ENCODE measurements around the gene SCAMP4.
"Not testable (repeated sequence)": the region's sequence is repeated elsewhere in the genome, so short reads cannot be mapped to it uniquely, and the experiment has no call there.

Gene SCAMP4

GRCh38 chr19:1866693-1867348 is 38.4 kb upstream of the SCAMP4 start:
- no peak for DNase-seq (ENCODE audit: low read depth in 3 of 3)

DNA sequence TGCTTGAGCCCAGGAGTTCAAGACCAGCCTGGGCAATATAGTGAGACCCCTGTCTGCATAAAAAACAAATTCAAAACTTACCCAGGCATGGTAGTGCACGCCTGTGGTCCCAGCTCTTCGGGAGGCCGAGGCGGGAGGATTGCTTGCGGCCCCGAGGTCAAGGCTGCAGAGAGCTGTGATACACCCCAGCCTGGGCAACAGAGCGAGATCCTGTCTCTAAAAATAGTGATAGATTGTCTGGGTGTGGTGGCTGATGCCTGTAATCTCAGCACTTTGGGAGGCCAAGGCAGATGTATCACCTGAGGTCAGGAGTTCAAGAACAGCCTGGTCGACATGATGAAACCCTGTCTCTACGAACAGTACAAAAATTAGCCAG is 37.9 kb upstream of the SCAMP4 start:
- DNase-seq (ENCODE audit: low read depth in 3 of 3) = no peak

- DNase-seq (ENCODE audit: low read depth in 3 of 3) = no peak
Measured at GRCh38 chr19:1868971-1869370, 36.2 kb upstream of the SCAMP4 start.

GRCh38 chr19:1871140-1871597 is 34.0 kb upstream of the SCAMP4 start:
- DNase-seq (ENCODE audit: low read depth in 3 of 3) = no peak

DNA sequence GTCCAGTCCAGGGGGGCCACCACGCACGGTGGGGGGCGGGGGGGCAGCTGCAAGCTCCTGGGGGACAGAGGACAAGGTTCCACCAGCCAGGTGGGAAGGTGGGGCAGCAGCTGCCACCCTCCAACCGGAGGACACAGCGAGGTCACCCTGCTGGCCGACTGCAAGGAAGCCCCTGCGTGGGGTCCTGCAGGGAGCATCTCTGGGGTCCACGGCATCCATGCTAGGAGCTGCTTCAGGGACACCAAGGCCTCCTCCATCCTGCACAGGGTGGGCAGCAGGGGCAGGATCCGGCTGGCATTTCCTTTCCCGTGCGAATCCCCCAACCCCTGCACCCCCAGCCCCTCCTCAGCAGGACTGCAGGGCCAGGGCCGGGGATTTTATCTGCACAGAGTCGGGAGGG is 33.6 kb upstream of the SCAMP4 start:
- DNase-seq (ENCODE audit: low read depth in 3 of 3) = no peak

- DNase-seq (ENCODE audit: low read depth in 3 of 3) = no peak
Measured at GRCh38 chr19:1872807-1873523, 32.2 kb upstream of the SCAMP4 start.

DNA sequence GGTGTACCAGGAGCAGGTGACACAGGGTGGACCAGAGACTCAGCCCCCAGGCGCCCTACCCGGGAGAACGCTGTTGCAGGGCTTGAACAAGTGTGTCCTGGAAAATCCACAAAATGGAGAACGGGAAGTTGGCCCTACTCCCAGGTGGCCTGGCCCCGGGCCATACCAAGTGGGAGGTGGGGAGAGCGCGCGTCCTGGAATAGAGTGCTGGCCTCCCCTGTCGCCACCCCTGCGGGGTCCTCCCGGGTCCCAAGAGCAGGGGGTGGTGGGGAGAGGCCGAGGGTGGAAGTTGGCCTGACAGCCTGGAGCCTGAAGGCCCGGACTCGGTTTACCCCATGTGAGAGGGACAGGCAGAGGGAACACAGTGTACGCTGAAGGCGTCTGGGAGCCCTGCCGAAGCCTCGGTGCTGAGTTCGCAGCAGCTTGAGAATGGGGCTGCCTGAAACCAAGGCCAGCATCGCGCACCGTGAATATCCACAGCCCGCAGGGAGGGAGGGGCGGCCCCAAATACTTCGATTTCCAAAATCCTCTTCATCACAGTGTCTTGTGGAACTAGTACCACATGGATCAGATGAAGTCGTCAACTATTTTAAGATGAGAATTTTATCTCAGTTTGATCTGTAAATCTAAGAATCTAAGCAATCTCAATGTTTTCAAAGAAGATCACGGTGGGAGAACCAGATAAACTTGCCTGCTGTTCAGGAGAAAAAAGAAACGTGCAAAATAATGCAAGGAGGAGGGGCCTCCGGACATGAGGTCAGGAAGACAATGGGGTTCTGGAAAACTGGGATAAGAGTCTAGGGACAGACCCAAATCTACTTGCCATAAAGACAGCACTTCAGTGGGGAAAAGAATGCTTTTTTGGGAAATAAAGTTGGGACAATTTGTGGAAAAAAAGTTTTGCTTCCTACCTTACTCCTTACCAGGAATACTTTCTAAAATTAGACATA is 31.4 kb upstream of the SCAMP4 start:
- DNase-seq (ENCODE audit: low read depth in 3 of 3) = no peak

DNA sequence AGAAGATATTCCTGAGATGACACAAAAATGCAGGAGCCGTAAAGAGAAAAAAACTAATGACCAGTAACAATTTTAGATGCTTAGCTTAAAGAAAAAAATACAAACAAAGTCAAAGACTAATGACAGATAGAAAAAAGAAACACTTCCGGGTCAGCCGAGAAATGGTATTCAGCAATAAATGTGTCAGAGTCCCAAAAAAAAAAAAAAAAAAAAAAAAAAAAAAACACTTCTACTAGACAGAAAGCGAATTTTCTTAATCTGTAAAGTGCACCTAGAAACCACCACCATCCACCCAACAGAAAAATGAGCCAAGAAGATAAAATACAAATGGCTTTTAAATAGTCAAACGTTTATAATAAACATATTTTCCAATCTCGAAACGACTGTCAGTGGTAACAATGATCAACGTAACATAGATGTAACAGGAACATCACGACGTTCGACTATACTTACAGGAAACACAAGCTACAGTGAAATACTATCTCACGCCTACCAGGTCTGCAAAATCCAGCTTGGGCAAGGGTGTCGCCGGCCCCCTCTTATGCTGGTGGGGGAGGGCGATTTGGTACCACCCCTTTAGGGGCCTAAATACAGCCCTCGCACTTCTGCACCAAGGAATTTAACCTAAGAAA is 30.5 kb upstream of the SCAMP4 start:
- no peak for DNase-seq (ENCODE audit: low read depth in 3 of 3)

DNA sequence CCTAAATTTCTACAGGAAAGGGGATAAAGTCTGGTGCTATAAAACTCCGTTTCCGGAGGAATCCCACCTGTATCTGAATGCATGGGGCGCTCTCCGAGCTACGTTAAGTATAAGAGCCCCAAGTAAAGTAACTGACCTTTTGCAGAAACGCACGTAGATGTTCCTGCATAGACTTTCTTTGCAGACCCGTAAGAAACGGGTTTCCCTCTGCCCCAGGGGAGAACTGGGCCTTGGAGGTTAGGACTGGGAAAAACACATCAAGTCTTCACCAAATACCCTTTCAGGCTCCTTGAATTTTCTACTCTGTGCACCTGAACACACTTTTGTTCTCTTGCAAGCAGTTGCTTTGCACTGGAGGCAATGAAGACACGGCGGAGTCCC is 29.9 kb upstream of the SCAMP4 start:
- not testable (repeated sequence) for DNase-seq (ENCODE audit: low read depth in 3 of 3)

DNA sequence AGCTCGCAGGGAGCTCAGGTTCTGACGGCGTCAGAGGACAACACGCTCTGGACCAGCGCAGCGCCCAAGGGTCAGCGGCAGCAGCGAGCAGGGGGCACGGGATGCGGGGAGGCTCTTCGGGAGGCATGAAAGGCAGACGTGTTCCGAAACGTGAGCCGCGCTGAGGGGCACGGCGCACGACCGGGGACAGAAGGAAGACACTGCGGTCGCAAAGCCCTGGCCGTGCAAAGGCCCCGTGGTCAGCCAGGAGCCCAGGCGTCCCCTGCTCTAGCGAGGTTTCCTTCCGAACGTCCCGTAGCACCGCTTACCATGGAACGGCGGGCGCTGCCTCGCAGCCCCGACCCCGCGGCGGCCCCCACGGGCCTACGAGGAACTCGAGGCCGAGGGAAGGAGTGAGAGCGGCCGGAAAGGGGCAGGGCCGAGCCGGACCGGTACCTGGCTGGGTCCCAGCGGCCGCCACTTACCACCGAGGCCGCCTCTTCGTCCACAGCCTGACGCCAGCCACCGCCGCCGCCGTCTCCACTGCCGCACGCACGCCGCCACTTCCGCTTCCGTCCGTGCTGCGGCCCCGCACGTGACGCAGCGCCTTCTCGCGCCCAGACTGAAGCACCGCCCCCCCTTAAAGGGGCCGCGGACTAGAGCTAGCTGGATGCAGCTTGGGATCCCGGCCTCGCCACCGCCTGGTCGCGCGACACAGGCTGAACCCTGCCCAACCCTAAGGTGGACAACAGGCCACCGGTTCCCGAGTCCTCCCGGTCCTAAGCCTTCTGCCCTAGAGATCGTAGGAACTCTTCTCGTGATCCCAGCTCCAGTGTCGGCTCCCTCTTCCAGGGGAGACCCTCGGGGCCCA is 29.3 kb upstream of the SCAMP4 start:
- DNase-seq (ENCODE audit: low read depth in 3 of 3) = peak; percentile 73 to 74 (median 74)

DNA sequence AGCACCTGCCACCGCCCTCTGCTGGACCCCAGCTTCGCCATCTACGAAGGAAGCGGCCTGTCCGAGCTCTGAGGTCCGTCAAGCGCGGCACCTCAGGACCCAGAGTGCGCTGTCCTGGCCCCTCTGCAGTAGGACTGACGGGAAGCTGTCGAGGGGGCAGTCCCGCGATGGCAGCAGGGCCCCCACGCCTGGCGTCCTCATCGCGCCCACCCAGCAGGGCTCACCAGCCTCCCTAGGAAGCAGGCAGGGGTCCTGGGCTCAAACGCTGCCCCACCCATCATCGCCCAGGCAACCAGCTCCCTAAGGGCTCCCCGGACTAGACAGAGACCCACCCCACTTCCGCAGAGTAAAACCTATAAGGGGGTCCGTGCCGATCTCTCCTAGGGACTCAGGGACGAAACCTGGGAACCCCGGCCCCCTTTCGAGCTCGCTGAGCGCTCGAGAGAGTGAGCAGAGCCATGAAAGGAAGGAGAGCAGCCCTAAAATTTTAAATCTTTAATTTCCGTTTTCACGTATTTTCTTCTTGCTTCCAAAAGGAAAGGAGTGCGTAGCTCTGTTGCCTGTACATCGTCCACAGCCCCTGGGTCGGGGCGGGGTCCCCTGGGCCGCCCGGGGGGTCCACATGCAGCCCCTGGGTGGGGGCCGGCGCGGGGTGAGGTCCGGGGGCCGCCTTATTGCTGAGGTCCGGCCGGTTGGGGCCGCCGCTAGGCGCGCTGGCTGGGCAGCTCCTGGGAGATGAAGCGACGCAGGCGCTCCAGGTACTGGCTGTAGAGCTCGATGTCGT is 28.5 kb upstream of the SCAMP4 start:
- DNase-seq (ENCODE audit: low read depth in 3 of 3) = not testable (repeated sequence)

DNA sequence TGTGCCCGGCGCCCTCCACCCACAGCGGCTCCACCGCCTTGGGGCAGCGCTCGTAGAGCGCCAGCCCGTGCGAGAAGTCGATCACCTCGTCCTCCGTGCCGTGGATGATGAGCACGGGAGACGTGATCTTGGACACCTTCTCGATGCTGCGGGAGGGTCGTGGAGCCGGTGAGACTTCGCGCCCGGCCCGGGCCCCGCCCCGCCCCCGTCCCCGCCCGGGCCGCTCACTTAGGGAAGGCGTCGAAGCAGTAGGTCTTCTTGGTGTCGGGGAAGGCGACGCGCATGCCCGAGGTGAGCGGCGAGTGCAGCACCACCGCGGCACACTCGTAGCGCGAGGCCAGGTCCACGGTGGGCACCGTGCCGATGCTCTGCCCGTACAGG is 27.9 kb upstream of the SCAMP4 start:
- not testable (repeated sequence) for DNase-seq (ENCODE audit: low read depth in 3 of 3)

DNA sequence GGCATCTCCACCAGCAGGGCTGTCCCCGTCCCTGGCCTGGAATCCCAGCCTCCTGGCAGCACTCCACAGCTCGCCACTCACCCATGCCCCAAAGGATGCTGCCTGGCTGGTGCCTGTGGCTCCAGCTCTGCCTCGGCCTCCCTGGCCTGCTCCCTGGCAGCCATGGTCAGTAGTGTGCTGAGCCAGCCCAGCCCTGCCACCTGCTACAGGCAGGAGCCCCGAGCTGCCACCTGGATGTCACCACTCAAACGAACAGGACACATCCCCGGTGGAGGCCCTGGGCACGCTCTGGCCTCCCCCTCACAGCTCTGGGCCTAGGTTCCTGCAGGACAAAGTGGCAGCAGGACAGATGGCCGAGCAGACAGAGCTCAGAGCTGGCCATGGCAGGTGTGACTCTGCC is 26.6 kb upstream of the SCAMP4 start:
- DNase-seq (ENCODE audit: low read depth in 3 of 3) = not testable (repeated sequence)

GRCh38 chr19:1879982-1880381 is 25.2 kb upstream of the SCAMP4 start:
- not testable (repeated sequence) for DNase-seq (ENCODE audit: low read depth in 3 of 3)

GRCh38 chr19:1880611-1881392 is 24.4 kb upstream of the SCAMP4 start:
- DNase-seq (ENCODE audit: low read depth in 3 of 3) = no peak

- not testable (repeated sequence) for DNase-seq (ENCODE audit: low read depth in 3 of 3)
Measured at GRCh38 chr19:1881393-1882088, 23.7 kb upstream of the SCAMP4 start.

DNA sequence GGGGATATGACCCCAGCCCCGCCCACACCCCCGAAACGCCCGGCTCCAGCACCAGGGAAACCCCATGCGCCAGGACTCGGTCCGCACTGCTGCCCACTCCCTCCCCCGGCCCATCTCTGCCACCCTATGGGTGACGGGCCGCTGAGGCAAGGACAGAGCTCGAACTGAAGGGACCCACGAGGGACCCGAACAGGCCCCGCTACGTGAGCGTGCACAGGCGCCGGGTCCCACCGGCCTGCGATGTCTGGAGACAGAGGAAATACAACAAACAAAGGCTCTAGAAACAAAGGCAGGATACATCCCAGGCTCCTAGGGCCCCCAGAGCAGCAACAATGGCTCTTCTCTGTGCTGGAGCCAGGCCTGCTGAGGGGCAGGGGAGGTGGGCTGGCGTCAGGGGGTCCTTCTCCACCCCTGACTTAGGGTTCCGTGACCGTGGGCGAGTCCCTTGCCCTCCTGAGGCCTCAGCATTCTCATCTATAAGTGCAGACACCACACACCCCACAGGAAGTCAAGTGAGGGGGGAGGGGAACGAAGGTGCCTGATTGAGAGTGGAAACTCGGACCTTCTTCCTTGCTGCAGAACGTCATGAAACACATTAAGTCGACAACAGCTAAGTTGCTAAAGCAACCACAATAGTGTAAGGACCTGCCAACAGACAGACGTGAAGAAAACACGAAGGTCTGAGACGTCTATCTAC is 23.0 kb upstream of the SCAMP4 start:
- DNase-seq (ENCODE audit: low read depth in 3 of 3) = peak in 1 of 3 experiments; percentile 57

Measured in stimulated activated CD4-positive, alpha-beta T cell treated with anti-CD3 and anti-CD28 coated beads, TNF-alpha, amount 100 ng/mL, for 4 hours (primary cell).